T-helper 9 cell (primary cell): ENCODE measurements around the gene PRDM12.

ENCODE experiments used
- DNase-seq: peaks from one replicate; pipeline ENCODE4 v3.0.0-alpha.2; 2020

The PRDM12 gene

GRCh38 chr9:130636648-130637020 lies 27.8 kb upstream of the PRDM12 start:
- no peak for DNase-seq

GRCh38 chr9:130638284-130639123 lies 25.9 kb upstream of the PRDM12 start:
- no peak for DNase-seq

- no peak for DNase-seq
These were observed 25.1 kb upstream of the PRDM12 start for GRCh38 chr9:130639124-130639765.

- DNase-seq, result no peak
These were observed 24.4 kb upstream of the PRDM12 start for GRCh38 chr9:130639866-130640555.

- DNase-seq, result no peak
These were observed 23.7 kb upstream of the PRDM12 start for GRCh38 chr9:130640681-130641080.

GRCh38 chr9:130642926-130643325 lies 21.5 kb upstream of the PRDM12 start:
- DNase-seq, result no peak

- DNase-seq, result no peak
These were observed 13.2 kb upstream of the PRDM12 start for GRCh38 chr9:130651221-130651620.

GRCh38 chr9:130651752-130652151 lies 12.6 kb upstream of the PRDM12 start:
- no peak for DNase-seq

- no peak for DNase-seq
These were observed 9.5 kb upstream of the PRDM12 start for GRCh38 chr9:130654879-130655278.

GRCh38 chr9:130658893-130659698 lies 5.3 kb upstream of the PRDM12 start:
- DNase-seq, result no peak

GRCh38 chr9:130659699-130660248 lies 4.6 kb upstream of the PRDM12 start:
- DNase-seq, result no peak

GRCh38 chr9:130660326-130660682 lies 4.1 kb upstream of the PRDM12 start:
- DNase-seq, result no peak

GRCh38 chr9:130660683-130661450 lies 3.5 kb upstream of the PRDM12 start:
- DNase-seq, result no peak

- no peak for DNase-seq
These were observed 2.8 kb upstream of the PRDM12 start for GRCh38 chr9:130661451-130662098.

GRCh38 chr9:130662099-130662969 lies 2.1 kb upstream of the PRDM12 start:
- no peak for DNase-seq

- DNase-seq, result no peak
These were observed 1.5 kb upstream of the PRDM12 start for GRCh38 chr9:130662970-130663257.

GRCh38 chr9:130663258-130663976 lies 977 bp upstream of the PRDM12 start:
- no peak for DNase-seq

- no peak for DNase-seq
These were observed 480 bp upstream of the PRDM12 start for GRCh38 chr9:130663977-130664250.

- DNase-seq, result no peak
These were observed 636 bp downstream of the PRDM12 start for GRCh38 chr9:130665029-130665430.
